ENCODE data around the gene GRIN2D.

The GRIN2D gene

DNA sequence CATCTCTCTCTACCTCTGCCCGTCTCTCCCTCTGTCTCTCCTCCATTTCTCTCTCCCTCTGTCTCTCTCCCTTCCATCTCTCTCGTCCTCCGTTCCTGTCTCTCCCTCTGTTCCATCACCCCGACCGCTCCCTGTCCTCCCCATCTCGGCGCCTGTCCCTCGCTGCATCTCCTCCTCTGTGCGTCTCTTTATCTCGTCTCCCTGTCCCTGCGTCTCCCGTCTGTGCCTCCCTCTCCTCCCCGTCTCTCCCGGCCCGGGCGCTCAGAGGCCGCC lies 4.6 kb downstream of the GRIN2D start:
- no peak for DNase-seq (ENCODE audit: low spot score)

DNA sequence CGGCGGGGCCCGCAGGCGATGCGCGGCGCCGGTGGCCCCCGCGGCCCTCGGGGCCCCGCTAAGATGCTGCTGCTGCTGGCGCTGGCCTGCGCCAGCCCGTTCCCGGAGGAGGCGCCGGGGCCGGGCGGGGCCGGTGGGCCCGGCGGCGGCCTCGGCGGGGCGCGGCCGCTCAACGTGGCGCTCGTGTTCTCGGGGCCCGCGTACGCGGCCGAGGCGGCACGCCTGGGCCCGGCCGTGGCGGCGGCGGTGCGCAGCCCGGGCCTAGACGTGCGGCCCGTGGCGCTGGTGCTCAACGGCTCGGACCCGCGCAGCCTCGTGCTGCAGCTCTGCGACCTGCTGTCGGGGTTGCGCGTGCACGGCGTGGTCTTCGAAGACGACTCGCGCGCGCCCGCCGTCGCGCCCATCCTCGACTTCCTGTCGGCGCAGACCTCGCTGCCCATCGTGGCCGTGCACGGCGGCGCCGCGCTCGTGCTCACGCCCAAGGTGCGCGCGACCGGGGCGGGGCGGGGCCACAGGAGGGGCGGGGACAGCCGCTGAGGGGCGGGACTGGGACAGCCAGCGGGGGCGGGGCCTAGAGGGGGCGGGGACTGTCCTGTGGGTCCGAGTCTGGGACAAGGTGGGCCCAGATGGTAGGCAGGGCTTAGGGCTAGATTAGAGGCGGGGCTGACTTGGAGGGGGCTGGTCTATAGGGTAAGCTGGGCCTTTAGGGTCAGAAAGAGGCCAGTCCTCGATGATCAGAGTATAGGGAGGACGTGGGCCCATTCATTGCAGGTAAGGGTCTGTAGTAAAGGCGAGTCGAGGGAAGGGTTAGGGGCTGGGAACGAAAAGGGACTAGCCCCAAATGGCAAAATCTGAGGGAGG lies 5.1 kb downstream of the GRIN2D start:
- peak; percentile 84 for DNase-seq (ENCODE audit: low spot score)

DNA sequence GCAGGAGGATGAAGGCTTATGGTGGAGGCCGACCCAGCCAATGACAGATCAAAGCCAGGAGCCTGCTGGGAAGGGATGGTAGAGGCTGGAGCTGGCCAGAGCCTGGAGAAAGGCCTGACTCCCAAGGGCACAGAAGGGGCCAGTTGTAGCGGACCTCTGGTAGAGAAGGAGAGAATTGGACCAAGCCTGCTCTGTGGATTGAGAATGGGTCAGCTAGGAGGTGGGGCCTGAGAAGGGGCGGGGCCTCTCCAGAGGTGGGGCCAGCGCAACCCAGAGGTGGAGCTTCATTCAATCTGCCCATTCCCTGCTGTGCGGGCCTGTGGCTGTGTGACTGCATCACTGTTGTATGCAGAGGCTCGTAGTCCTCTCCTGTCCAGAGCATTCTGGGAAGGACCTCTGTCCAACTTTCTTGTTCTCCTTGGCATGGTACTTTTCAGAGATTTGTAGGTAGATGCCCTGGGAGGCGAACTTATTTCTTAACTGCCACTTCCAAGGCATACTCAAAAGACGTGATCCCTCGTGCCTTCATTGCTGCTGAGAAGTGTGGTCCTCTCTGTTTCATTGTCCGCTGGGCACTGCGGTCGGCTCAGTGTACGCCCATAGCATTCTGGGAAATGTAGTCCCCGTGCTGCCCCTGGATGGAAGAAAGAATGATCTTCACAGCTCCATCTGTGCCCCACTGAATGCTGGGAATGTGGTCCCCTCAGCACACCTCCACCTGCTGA lies 6.7 kb downstream of the GRIN2D start:
- no peak for DNase-seq (ENCODE audit: low spot score)

DNA sequence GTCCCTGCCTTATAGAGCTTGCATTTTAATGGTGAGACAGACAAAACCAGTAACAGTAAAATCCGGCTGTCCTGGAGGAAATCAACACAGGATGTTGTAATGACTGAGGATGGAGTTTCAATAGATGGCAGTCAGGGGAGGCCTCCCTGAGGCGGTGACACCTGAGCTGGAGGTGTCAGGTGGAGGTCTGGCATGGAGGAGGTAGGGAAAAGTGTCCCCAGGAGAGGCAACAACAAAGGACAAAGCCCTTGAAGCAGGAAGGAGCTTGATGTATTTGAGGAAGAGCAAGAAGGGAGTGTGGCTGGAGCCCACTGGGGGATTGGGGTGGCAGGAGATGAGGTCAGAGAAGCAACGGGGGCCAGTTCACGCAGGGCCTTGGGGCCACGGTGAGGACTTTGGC lies 7.8 kb downstream of the GRIN2D start:
- DNase-seq (ENCODE audit: low spot score) = no peak

DNA sequence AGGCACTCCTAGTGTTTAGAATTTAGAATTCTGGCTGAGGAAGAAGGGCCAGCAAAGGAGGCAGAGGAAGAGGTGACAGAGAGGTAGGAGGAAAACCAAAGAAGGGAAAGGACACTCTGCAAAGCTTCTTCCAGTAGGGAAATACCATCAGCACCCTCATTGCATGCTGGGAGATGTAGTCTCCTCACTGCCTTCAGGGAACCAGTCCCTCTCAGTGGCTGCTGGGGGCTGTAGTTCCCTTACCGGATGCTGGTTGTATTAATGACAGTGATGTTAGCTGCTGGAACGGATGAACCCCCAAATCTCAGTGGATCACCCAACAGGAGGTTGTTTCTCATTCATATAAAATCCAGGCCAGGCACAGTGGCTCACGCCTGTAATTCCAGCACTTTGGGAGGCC lies 10.1 kb downstream of the GRIN2D start:
- DNase-seq (ENCODE audit: low spot score) = peak; percentile 57

DNA sequence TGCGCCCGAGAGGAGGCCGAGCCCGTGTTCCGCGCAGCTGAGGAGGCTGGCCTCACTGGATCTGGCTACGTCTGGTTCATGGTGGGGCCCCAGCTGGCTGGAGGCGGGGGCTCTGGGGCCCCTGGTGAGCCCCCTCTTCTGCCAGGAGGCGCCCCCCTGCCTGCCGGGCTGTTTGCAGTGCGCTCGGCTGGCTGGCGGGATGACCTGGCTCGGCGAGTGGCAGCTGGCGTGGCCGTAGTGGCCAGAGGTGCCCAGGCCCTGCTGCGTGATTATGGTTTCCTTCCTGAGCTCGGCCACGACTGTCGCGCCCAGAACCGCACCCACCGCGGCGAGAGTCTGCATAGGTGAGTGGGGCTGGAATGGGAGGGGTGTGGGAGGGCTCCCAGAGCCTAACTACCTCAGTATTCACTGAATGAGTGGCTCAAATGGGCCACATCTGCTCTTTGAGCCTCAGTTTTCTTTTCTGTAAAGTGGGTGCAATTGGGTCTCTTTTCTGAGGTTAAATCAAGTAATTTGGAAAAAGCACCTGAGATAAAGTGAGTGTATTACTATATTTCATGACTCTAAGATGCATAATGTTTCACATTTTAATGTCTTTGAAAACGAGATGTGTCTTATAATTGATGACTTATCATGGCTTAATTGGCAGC lies 11.7 kb downstream of the GRIN2D start:
- no peak for DNase-seq (ENCODE audit: low spot score)

DNA sequence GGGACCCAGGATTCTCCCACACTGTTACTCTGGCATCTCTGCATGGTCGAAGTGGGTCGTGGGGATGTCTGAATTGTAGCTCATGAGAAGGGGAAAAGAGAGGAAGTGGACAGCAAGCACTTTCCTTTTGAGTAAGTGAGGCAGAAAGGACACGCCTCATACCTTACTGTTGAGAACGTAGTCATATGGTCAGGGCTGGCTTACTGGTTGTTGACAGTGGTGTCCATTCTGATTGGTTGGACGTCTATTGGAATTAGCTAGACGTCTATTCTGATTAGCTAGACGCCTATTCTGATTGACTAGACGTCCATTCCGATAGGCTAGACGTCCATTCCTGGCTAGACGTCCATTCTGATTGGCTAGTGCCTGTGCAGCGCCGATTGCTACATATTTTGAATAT lies 12.4 kb downstream of the GRIN2D start:
- no peak for DNase-seq (ENCODE audit: low spot score)

DNA sequence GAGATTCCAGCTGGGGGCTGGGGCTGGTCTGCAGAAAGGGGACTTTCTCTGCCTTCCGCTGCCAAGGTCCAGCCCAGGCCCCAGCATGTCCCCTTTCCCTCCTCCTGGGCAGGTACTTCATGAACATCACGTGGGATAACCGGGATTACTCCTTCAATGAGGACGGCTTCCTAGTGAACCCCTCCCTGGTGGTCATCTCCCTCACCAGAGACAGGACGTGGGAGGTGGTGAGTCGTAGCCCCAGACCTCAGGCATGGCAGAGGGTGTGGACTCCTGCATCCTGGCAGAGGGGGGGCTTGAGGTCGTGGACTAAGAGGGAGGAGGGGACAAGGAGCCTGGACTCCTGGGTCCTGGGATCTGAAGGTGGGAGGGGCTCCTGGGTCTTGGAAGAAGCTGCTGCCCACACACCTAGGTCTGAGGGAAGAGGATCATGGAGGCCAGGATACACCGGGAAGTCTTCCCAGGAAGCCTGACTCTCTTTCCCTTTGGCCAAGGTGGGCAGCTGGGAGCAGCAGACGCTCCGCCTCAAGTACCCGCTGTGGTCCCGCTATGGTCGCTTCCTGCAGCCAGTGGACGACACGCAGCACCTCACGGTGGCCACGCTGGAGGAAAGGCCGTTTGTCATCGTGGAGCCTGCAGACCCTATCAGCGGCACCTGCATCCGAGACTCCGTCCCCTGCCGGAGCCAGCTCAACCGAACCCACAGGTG lies 20.6 kb downstream of the GRIN2D start:
- DNase-seq (ENCODE audit: low spot score) = no peak

DNA sequence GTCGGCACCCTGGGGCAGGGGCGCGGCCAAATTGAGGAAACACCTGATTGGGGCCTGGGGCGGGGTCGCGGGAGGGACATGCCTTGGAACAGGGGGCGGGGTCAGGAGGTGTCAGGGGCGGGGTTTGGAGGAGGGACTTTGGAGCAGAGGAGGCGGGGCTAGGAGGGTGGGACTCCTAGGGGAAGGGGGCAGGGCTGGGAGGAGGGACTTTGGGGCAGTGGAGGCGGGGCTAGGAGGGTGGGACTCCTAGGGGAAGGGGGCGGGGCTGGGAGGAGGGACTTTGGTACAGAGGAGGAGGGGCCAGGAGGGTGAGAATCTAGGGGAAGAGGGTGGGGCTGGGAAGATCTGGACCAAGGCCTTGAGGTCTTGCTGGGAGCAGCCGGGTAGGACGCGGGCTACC lies 21.9 kb downstream of the GRIN2D start:
- peak; percentile 68 for DNase-seq (ENCODE audit: low spot score)

DNA sequence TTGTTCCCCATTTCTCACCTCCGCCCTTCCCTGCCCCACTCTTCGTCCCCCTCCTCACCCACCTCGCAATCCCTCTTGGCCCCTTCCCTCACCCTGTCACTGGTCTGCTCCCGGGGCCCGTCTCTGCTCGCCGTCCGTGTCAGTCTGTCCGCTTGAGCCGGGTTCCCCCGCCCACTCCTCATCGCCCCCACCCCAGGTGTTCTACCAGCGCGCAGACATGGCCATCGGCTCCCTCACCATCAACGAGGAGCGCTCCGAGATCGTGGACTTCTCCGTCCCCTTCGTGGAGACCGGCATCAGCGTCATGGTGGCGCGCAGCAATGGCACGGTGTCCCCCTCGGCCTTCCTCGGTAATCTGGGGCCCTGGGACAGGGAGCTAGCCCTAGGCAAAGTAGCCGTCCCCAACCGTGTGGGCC lies 22.3 kb downstream of the GRIN2D start:
- no peak for DNase-seq (ENCODE audit: low spot score)

DNA sequence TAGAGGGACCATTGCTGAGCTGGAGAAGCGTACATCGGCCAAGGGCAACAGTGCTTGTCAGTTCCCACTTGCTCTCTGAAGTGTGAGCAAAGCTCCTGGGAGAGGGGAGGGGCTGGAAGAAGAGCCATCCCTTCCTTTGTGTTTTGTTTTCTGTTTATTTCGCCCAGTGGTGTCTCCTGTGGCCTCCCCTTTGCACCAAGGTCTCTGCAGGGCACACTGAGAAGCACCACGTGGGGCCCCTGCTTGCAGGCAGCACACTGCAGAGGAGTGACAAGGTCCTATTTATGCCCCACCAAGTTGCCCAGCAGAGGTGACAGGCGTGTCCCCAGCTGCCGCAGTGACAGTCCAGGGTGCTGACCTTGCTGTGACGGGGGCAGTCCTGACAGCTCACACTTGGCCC lies 24.0 kb downstream of the GRIN2D start:
- no peak for DNase-seq (ENCODE audit: low spot score)

DNA sequence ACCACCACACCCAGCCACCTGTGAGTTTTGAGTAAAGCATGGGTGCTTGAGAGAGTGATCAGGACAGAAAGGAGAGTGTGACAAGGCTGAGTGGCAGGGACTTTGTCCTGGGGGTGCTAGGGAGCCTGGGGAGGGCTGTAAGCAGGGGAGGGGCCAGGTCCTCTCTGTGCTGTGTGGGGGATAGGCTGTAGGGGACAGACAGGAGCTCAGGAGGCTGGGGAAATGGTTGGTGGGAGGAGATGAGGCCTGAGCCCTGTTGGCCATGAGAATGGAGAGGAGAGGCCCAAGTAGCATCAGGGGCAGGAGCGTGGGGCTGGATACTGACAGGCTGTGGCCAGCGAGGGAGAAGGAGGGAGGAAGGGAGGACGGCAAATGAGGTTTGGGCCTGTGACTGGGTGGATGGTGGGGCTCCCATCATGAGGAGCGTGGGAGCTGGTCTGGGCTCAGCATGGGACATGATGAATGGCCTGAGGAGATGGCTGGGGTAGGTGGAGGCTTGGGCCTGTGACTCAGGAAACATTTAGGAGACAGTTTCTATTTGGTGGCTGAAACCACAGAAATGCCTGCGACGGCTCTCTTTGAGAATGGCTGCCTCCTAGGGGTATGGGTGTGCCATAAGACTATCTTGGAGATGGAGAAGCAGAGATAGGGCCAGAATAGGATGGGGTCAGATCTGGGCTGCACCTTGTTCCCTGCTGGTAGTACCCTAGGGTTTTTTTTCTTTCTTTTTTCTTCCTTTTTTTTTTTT lies 25.0 kb downstream of the GRIN2D start:
- DNase-seq (ENCODE audit: low spot score) = no peak

DNA sequence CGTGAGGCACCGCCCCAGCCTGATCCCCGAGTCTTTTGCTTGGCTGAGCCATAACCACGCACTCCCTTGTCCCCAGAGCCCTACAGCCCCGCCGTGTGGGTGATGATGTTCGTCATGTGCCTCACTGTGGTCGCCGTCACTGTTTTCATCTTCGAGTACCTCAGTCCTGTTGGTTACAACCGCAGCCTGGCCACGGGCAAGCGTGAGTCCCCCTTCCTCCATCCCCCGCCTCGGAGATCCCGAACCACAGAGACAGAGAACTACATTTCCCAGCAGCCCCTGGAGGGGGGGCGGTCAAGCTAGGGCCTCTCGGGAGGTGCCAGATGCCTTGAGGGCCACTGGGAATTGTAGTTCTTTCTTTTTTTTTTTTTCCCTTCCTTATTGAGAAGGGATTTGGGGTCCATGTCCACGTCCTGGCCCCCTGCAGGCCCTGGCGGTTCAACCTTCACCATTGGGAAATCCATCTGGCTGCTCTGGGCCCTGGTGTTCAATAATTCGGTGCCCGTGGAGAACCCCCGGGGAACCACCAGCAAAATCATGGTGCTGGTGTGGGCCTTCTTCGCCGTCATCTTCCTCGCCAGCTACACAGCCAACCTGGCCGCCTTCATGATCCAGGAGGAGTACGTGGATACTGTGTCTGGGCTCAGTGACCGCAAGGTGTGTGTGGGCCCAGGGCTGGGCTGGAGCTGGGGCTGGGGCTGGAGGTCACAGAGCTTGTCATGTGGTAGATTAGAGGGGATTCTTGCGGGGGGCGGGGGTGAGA lies 25.9 kb downstream of the GRIN2D start:
- peak; percentile 71 for DNase-seq (ENCODE audit: low spot score)

DNA sequence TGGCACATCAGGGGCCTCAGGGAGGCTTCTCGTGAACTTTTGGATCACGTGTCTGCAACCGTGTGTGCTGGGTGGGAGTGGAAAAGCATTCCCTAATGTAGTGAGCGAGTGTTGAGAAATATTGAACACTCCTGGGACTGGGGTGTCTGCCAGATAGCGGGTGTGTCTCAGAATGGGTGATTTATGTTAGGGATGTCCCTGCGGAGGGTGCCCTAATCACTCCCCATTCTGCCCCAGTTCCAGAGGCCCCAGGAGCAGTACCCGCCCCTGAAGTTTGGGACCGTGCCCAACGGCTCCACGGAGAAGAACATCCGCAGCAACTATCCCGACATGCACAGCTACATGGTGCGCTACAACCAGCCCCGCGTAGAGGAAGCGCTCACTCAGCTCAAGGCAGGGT lies 28.1 kb downstream of the GRIN2D start:
- DNase-seq (ENCODE audit: low spot score) = no peak

DNA sequence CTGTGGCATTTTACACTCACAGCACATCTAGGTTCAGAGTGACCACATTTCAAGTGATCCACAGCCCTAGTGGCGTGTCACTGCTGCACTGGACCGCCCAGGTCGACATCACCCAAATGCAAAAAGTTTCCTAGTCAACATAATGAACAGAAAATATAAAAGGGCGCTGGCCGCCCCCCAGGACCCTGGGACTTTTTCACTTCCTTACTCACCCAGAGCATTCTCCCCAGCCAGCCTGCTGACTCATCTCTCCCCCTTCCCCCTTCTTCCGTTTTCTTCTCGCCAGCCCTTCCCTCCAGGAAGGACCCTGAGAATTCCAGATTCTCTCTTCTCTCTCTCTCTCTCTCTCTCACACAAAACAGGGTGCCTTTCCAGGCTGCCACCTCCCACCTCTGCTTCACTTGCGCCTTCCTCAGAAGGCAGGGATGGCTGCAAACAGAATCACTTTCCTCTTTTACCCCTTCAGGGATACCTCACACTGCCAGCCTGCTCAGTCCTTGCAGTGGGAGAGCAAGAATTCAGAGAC lies 31.3 kb downstream of the GRIN2D start:
- no peak for DNase-seq (ENCODE audit: low spot score)

DNA sequence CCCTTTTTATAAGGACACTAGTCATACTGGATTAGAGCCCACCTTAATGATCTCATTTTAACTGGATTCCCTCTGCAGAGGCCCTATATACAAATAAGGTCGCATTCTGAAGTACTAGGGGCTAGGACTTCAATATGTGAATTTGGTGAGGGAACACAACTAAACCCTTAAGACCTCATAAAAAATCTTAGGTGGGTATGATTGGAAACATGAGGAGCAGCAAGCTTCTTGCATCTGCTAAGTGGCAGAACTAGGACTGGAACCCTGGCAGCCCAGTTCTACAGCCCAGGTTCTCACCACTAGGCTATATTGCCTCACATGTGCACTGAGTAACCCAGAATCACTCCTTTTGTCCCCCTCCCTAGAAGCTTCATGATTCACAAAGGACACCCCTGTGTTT lies 35.2 kb downstream of the GRIN2D start:
- DNase-seq (ENCODE audit: low spot score) = no peak

DNA sequence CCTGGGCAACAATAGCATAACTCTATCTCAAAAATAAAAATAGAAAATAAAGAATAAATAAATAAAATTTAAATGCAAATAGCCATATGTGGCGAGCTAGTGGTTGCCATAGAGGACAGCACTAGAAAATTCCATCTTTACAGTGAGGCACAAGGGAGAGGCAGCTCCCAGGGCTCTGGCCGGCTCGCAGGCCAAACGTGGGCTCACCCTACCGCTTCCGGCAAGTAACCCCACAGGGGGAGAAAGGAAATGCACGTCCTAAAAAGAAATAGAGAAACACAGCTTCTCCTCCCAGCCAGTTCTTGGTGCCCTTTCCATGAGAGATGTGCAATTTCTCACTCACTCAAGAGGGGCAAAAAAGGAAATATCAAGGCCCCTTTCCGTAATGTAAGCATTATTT lies 39.9 kb downstream of the GRIN2D start:
- no peak for DNase-seq (ENCODE audit: low spot score)

DNA sequence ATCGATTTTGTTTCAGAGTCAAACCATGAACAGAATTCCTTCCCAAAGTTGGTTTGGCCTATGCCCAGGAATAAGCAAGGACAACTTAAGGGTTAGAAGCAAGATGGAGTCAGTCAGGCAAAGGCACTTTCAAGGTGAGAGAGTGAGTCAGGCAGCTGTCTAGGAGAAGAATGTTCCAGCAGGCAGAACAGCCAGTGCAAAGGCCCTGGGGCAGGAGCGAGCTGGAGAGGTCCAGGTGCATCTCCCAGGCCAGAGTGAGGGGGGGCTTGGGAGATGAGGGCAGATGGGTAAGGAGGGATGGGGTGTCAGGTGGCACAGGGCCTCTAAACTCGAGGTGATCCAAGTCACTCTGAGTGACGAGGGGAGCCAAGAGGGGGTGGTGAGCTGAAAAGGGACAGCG lies 43.1 kb downstream of the GRIN2D start:
- no peak for DNase-seq (ENCODE audit: low spot score)

DNA sequence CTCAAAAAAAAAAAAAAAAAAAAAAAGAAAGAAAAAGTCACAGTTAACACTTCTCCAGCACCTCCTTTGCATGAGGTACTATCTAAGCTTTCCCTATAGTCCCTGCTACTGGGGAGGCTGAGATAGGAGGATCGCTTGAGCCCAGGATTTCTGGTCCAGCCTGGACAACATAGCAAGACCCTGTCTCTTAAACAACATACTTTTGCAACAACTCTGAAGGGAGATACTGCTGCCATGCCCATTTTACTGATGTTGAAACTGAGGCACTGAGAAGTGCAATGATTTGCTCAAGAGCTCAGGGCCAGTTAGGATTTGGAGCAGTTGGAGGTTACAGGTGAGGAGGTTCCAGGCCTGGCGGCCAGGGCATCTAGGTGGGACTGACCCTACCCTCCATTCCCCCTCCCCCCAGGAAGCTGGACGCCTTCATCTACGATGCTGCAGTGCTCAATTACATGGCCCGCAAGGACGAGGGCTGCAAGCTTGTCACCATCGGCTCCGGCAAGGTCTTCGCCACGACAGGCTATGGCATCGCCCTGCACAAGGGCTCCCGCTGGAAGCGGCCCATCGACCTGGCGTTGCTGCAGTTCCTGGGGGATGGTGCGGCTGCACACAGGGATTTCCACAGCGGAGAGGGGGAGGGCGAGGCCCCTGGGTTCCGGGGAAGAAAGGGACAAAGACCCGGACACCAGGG lies 48.0 kb downstream of the GRIN2D start:
- no peak for DNase-seq (ENCODE audit: low spot score)
